Endothelial cell (in vitro differentiated cells): Measurements from ENCODE around the gene SLC8A3. TPM values are rescaled to one million over a fixed set of nuclear protein-coding genes. Genes with fewer than 3 reads are reported as not detected.

Experiments used
- DNase-seq: peaks from one replicate; pipeline ENCODE4 v3.0.0; 2021; ENCODE audit warnings: low spot score
- H3K27ac Mint-ChIP-seq: one replicate; pipeline ENCODE4 v1.8.0; 2021; ENCODE audit warnings: mixed read lengths, inconsistent platforms; ENCODE audit not compliant: unreplicated experiment
- H3K27me3 Mint-ChIP-seq: one replicate; pipeline ENCODE4 v1.8.0; 2021; ENCODE audit warnings: mild to moderate bottlenecking, moderate library complexity, mixed read lengths, inconsistent platforms; ENCODE audit not compliant: unreplicated experiment
- H3K36me3 Mint-ChIP-seq: one replicate; pipeline ENCODE4 v1.8.0; 2021; ENCODE audit warnings: mild to moderate bottlenecking, low read depth, mixed read lengths, inconsistent platforms; ENCODE audit not compliant: unreplicated experiment
- H3K4me1 Mint-ChIP-seq: one replicate; pipeline ENCODE4 v1.8.0; 2021; ENCODE audit warnings: mild to moderate bottlenecking, mixed read lengths, inconsistent platforms; ENCODE audit not compliant: unreplicated experiment
- H3K4me3 Mint-ChIP-seq: one replicate; pipeline ENCODE4 v1.8.0; 2021; ENCODE audit warnings: mild to moderate bottlenecking, mixed read lengths, inconsistent platforms; ENCODE audit not compliant: unreplicated experiment
- H3K9me3 Mint-ChIP-seq: one replicate; pipeline ENCODE4 v1.8.0; 2021; ENCODE audit warnings: mixed read lengths, inconsistent platforms; ENCODE audit not compliant: unreplicated experiment
- total RNA-seq: library from RNA; stranded (reverse); fragmentation: NEBNext Ultra II Directional; extraction: Animal tissue kit (Norgen Biotek cat#: 25700); gene quantifications from one replicate; pipeline ENCODE4 v1.2.1, GENCODE V29; 2021; ENCODE audit not compliant: unreplicated experiment
- TF ChIP-seq, protein P1 (sequence below): fragments of 200-600 bp; sonication (generic); IDR thresholded peaks from one replicate; pipeline ENCODE4 v1.5.0; 2021; ENCODE audit warnings: antibody characterized with exemption; ENCODE audit not compliant: unreplicated experiment

The SLC8A3 gene
- total RNA-seq, 1 donor from 2014 or later: 0.13 TPM

DNA sequence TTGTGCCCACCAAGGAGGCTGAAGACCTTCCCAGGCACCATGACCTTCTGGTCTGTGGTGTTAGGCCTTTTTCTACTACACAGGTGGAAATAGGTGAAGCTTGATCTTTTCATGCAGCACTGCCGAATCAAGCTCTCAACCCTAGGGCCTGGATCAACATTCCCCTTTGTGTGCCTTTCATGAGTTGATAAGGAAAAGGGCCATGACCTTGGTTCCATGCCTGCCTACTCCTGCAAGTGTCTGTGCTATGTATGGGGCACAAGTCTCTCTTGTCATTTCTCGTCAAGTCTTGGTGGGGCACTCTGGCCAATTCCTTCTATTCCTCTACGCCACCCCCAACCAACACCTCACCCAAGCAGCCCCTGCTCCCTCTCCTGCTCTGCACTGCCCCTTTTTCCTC lies 154.5 kb downstream of the SLC8A3 start:
- H3K27me3 Mint-ChIP-seq: no peaks in the 10 kb centered on the region

DNA sequence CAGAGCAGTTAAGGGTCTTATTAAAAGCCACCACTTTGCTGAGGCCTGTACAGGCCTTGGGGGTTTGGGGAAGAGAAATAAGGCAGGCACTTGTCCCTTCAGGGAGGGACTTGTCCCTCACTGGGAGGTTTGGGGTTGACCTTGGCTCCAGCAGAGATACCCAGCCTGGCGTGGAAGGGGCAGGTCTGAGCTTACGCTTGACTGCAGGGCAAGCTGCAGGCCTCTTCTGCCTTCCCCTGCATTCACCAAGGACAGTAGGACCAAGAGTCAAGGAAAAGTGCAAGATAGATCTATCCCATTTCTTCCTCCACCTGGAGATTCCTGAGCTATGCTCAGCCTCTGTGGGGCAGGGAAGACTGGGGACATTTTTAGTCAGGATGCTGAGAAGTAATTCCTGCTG lies 155.2 kb downstream of the SLC8A3 start:
- TF ChIP-seq, protein P1, sequence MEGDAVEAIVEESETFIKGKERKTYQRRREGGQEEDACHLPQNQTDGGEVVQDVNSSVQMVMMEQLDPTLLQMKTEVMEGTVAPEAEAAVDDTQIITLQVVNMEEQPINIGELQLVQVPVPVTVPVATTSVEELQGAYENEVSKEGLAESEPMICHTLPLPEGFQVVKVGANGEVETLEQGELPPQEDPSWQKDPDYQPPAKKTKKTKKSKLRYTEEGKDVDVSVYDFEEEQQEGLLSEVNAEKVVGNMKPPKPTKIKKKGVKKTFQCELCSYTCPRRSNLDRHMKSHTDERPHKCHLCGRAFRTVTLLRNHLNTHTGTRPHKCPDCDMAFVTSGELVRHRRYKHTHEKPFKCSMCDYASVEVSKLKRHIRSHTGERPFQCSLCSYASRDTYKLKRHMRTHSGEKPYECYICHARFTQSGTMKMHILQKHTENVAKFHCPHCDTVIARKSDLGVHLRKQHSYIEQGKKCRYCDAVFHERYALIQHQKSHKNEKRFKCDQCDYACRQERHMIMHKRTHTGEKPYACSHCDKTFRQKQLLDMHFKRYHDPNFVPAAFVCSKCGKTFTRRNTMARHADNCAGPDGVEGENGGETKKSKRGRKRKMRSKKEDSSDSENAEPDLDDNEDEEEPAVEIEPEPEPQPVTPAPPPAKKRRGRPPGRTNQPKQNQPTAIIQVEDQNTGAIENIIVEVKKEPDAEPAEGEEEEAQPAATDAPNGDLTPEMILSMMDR: no peak
- DNase-seq: no peak
- Mint-ChIP-seq H3K27ac (no peak overlapping the region), H3K4me1 (no peaks in the 10 kb centered on the region), H3K4me3 (no peak overlapping the region), H3K9me3 (no peaks in the 10 kb centered on the region), H3K36me3 (no peaks in the 10 kb centered on the region), H3K27me3 (no peaks in the 10 kb centered on the region)

More for the DNA sequence above, 154.5 kb downstream of the SLC8A3 start:
- Mint-ChIP-seq H3K27ac (no peak overlapping the region), H3K4me1 (no peaks in the 10 kb centered on the region), H3K9me3 (no peaks in the 10 kb centered on the region), H3K36me3 (no peaks in the 10 kb centered on the region), H3K4me3 (no peak overlapping the region)
- no peak for DNase-seq
- TF ChIP-seq, protein P1: no peak

DNA sequence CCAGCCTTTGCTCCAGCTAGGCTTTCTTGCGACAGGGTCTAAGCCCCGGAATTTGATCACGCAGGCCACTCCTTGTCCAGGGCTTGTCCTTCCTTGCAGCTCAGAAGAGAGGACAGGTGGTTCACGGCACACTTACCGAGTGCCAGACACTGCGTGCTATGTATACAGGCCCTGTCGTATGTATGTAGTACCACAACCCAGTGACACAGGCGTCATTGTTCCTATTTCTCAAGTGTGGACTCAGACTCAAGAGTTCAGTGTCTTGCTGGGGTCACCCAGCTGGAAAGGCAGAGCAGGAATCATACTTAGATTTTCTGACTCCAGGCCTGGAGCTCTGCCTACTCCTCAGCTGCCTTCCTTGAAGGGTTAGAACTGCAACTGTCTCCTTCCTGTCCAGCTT lies 155.6 kb downstream of the SLC8A3 start:
- TF ChIP-seq, protein P1: no peak
- H3K27me3 Mint-ChIP-seq: peaks cover 2% of the 10 kb centered on the region
- no peaks in the 10 kb centered on the region for H3K9me3 Mint-ChIP-seq
- H3K27ac Mint-ChIP-seq: no peak overlapping the region
- no peaks in the 10 kb centered on the region for H3K4me1 Mint-ChIP-seq
- H3K4me3 Mint-ChIP-seq: no peak overlapping the region
- no peak for DNase-seq
- no peaks in the 10 kb centered on the region for H3K36me3 Mint-ChIP-seq

DNA sequence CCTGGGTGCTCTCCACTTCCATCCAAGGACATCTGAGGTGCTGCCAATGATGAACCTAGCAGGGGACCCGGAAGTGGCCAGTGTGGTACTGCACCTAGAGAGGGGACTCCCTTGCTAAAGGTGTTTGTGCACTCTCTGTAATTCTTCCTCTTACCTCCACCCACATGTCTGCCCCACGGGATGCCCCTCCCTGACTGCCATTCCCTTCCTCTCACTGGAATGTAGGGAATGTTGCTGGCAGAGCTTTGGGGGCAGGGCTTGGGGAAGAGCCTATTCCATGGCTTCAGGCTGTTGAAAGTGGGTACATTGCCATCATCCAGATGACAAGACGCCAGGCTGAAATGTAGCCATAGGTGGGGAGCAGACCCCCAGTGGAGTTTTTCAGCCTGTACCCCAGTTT lies 156.3 kb downstream of the SLC8A3 start:
- Mint-ChIP-seq H3K27me3 (peaks cover 3% of the 10 kb centered on the region), H3K4me3 (no peak overlapping the region)
- no peak for DNase-seq

DNA sequence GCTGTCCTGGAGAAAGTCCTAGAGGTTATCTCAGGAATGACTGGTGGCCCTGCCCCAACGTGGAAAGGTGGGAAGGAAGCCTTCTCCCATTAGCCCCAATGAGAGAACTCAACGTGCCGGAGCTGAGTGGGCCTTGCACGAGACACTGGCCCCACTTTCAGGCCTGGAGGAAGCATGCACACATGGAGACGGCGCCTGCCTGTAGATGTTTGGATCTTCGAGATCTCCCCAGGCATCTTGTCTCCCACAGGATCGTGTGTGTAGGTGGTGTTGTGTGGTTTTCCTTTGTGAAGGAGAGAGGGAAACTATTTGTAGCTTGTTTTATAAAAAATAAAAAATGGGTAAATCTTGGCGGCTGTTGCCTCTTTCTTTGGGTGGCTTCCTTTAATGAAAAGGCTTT lies 156.7 kb downstream of the SLC8A3 start:
- Mint-ChIP-seq H3K4me1 (no peaks in the 10 kb centered on the region), H3K4me3 (no peak overlapping the region), H3K27me3 (peaks cover 3% of the 10 kb centered on the region), H3K9me3 (no peaks in the 10 kb centered on the region), H3K36me3 (no peaks in the 10 kb centered on the region), H3K27ac (no peak overlapping the region)
- no peak for DNase-seq
- TF ChIP-seq, protein P1: no peak

More for the DNA sequence above, 156.3 kb downstream of the SLC8A3 start:
- no peaks in the 10 kb centered on the region for H3K9me3 Mint-ChIP-seq
- H3K27ac Mint-ChIP-seq: no peak overlapping the region
- TF ChIP-seq, protein P1: no peak
- no peaks in the 10 kb centered on the region for H3K36me3 Mint-ChIP-seq
- no peaks in the 10 kb centered on the region for H3K4me1 Mint-ChIP-seq
